Measurements from ENCODE around the gene DCLRE1C.

DNA sequence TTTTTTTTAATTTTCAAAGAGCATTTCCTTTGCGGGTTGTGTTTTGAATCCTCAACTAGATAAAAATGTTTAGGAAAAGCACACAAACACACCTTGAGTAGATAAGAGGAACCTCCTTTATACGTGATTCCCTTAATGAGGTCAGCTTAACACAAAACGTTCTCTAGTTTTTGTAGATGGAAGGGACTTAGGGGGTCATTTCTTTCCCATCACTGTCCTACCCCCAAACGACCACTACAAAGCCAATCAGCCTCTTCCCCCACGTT lies 74.0 kb downstream of the DCLRE1C start:
- TF ChIP-seq, protein P1, sequence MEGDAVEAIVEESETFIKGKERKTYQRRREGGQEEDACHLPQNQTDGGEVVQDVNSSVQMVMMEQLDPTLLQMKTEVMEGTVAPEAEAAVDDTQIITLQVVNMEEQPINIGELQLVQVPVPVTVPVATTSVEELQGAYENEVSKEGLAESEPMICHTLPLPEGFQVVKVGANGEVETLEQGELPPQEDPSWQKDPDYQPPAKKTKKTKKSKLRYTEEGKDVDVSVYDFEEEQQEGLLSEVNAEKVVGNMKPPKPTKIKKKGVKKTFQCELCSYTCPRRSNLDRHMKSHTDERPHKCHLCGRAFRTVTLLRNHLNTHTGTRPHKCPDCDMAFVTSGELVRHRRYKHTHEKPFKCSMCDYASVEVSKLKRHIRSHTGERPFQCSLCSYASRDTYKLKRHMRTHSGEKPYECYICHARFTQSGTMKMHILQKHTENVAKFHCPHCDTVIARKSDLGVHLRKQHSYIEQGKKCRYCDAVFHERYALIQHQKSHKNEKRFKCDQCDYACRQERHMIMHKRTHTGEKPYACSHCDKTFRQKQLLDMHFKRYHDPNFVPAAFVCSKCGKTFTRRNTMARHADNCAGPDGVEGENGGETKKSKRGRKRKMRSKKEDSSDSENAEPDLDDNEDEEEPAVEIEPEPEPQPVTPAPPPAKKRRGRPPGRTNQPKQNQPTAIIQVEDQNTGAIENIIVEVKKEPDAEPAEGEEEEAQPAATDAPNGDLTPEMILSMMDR (IDR thresholded peaks at IDR 0.05) = no peak
- no peak for TF ChIP-seq POLR2A (IDR thresholded peaks at IDR 0.05)

Measured in adrenal gland (tissue), 5 donors.